Measurements from ENCODE around the gene PSMC2. TPM values are rescaled to one million over a fixed set of nuclear protein-coding genes. Genes with fewer than 3 reads are reported as not detected.

PSMC2 gene
- total and polyA plus RNA-seq, 2 experiments from 2014 or later: 107 to 131 TPM

GRCh38 chr7:103344453-103345149 lies 2.8 kb upstream of the PSMC2 start, which contains the start of gene DNAJC2:
DNAJC2 (minus strand) TSS chr7:103344767; CDS start chr7:103344622, 145 bp downstream.
- Histone ChIP-seq H3K4me2 (peak within 1 kb of the TSS; percentile 97), H3F3A (replicated peaks; ENCODE audit: low read depth) (no peaks in the 10 kb centered on the region), H3K27me3 (ENCODE audit: insufficient read depth) (no peaks in the 10 kb centered on the region), H2AFZ (peak within 1 kb of the TSS; percentile 91), H3K4me1 (ENCODE audit: insufficient read depth) (peaks cover 19% of the 10 kb centered on the region; the same call in 1 of the 2 replicates), H3K79me2 (replicated peaks; ENCODE audit: insufficient read depth) (peaks cover 70% of the 10 kb centered on the region), H3K36me3 (ENCODE audit: insufficient read depth) (peaks cover 22% of the 10 kb centered on the region), H3K4me3 (peak within 1 kb of the TSS; percentile 91), H3K9me2 (ENCODE audit: insufficient read depth) (no peaks in the 10 kb centered on the region), H4K20me1 (replicated peaks; ENCODE audit: insufficient read depth) (peaks cover 24% of the 10 kb centered on the region), H3K27ac (ENCODE audit: low read depth) (peak within 1 kb of the TSS; percentile 68)
- Mint-ChIP-seq H3K27me3 (ENCODE audit: insufficient read depth, low read depth, poor library complexity) (peaks cover 10% of the 10 kb centered on the region), H3K27ac (peak within 1 kb of the TSS; percentile 99), H3K4me1 (peaks cover 12% of the 10 kb centered on the region), H3K9me3 (no peaks in the 10 kb centered on the region), H3K36me3 (ENCODE audit: low read depth) (peaks cover 29% of the 10 kb centered on the region), H3K4me3 (peak within 1 kb of the TSS; percentile 93)
- ATAC-seq (peak; percentile 93), DNase-seq (ENCODE audit: low spot score) (peak; percentile 96)
- TF ChIP-seq EZH2phosphoT487 (IDR thresholded peaks at IDR 0.05; ENCODE audit: unreplicated experiment) (no peak), ZNF462 (CRISPR knock-in tag; IDR thresholded peaks at IDR 0.05) (no peak), JUNB (IDR thresholded peaks at IDR 0.05; ENCODE audit: unreplicated experiment) (no peak), NANOG (IDR thresholded peaks at IDR 0.05; ENCODE audit: borderline replicate concordance) (no peak), ETS1 (IDR thresholded peaks at IDR 0.05) (peak; percentile 75), REST (IDR thresholded peaks at IDR 0.05; ENCODE audit: unreplicated experiment) (no peak), ZNF331 (CRISPR knock-in tag; IDR thresholded peaks at IDR 0.05; ENCODE audit: low read depth) (no peak), CTCF (conservative IDR thresholded peaks at IDR 0.05; ENCODE audit: low read depth in 2 of 2) (no peak), STAT1 (IDR thresholded peaks at IDR 0.05; ENCODE audit: unreplicated experiment) (no peak), POLR2AphosphoS5 (IDR thresholded peaks at IDR 0.05; ENCODE audit: low read depth) (peak; percentile 80), EZH2 (IDR thresholded peaks at IDR 0.05; ENCODE audit: low read depth, unreplicated experiment) (no peak), CREB1 (CRISPR knock-in tag; IDR thresholded peaks at IDR 0.05; ENCODE audit: low read depth) (peak; percentile 77)

Measured in GM23338 (cell line).